Parathyroid adenoma (tissue), 2 donors: ENCODE results near the gene KCNJ12.

Source experiments
- H2AFZ ChIP-seq: fragments of 300-600 bp; sonication (generic); one replicate; pipeline ENCODE4 v1.7.0; 2017; ENCODE audit warnings: antibody characterized with exemption, mild to moderate bottlenecking
- H3K27ac ChIP-seq: fragments of 300-600 bp; sonication (generic); one replicate; pipeline ENCODE4 v1.7.0; 2017
- H3K27me3 ChIP-seq: fragments of 300-600 bp; sonication (generic); one replicate; pipeline ENCODE4 v1.7.0; 2017; ENCODE audit warnings: low read length; ENCODE audit not compliant: control insufficient read depth, insufficient read depth
- H3K36me3 ChIP-seq: fragments of 300-600 bp; sonication (generic); one replicate; pipeline ENCODE4 v1.7.0; 2017; ENCODE audit warnings: low read length; ENCODE audit not compliant: control insufficient read depth, insufficient read depth
- H3K4me1 ChIP-seq: fragments of 300-600 bp; sonication (generic); one replicate; pipeline ENCODE4 v1.7.0; 2017; ENCODE audit warnings: control low read depth
- H3K4me2 ChIP-seq: fragments of 300-600 bp; sonication (generic); one replicate; pipeline ENCODE4 v1.7.0; 2017; ENCODE audit warnings: low read length
- H3K4me3 ChIP-seq: fragments of 300-600 bp; sonication (generic); one replicate; pipeline ENCODE4 v1.7.0; 2017; ENCODE audit warnings: low read depth, low read length
- H3K79me2 ChIP-seq: fragments of 300-600 bp; sonication (generic); one replicate; pipeline ENCODE4 v1.7.0; 2017; ENCODE audit warnings: control low read depth
- H3K9ac ChIP-seq: fragments of 300-600 bp; sonication (generic); one replicate; pipeline ENCODE4 v1.7.0; 2017; ENCODE audit warnings: mild to moderate bottlenecking
- H3K9me3 ChIP-seq: fragments of 300-600 bp; sonication (generic); one replicate; pipeline ENCODE4 v1.7.0; 2017; ENCODE audit warnings: low read length; ENCODE audit not compliant: control insufficient read depth
- CTCF ChIP-seq: fragments of 300-600 bp; sonication (generic); IDR thresholded peaks from one replicate; pipeline ENCODE4 v1.7.0; 2017; ENCODE audit warnings: antibody characterized with exemption, mild to moderate bottlenecking
- donor health status: primary hyperparathyroidism.

Gene KCNJ12

GRCh38 chr17:21382560-21383495, 6.7 kb downstream of the KCNJ12 start:
- TF ChIP-seq CTCF = no peak
- no peak overlapping the region for H2AFZ ChIP-seq
- H3K4me1 ChIP-seq = peaks cover 3% of the 10 kb centered on the region
- peaks cover 6% of the 10 kb centered on the region for H3K79me2 ChIP-seq
- H3K27ac ChIP-seq = no peak overlapping the region
- H3K9me3 ChIP-seq = no peaks in the 10 kb centered on the region
- no peaks in the 10 kb centered on the region for H3K27me3 ChIP-seq
- no peaks in the 10 kb centered on the region for H3K36me3 ChIP-seq
- no peak overlapping the region for H3K4me3 ChIP-seq
- H3K4me2 ChIP-seq = no peak overlapping the region
- H3K9ac ChIP-seq = no peak overlapping the region

- no peaks in the 10 kb centered on the region for H3K36me3 ChIP-seq
- H3K4me1 ChIP-seq = no peaks in the 10 kb centered on the region
- H3K27ac ChIP-seq = no peak overlapping the region
- no peak overlapping the region for H3K4me2 ChIP-seq
- peaks cover under 1% of the 10 kb centered on the region for H3K79me2 ChIP-seq
- no peaks in the 10 kb centered on the region for H3K27me3 ChIP-seq
- TF ChIP-seq CTCF = no peak
- H3K4me3 ChIP-seq = no peak overlapping the region
- H2AFZ ChIP-seq = no peak overlapping the region
- H3K9me3 ChIP-seq = no peaks in the 10 kb centered on the region
- no peak overlapping the region for H3K9ac ChIP-seq
Measured at GRCh38 chr17:21385281-21385845, 9.2 kb downstream of the KCNJ12 start.

GRCh38 chr17:21387616-21388015, 11.5 kb downstream of the KCNJ12 start:
- Histone ChIP-seq H3K27me3 (no peaks in the 10 kb centered on the region), H3K79me2 (no peaks in the 10 kb centered on the region), H3K4me3 (no peak overlapping the region), H3K9me3 (no peaks in the 10 kb centered on the region), H3K9ac (no peak overlapping the region), H2AFZ (no peak overlapping the region), H3K4me2 (no peak overlapping the region), H3K36me3 (no peaks in the 10 kb centered on the region), H3K27ac (no peak overlapping the region), H3K4me1 (no peaks in the 10 kb centered on the region)
- no peak for TF ChIP-seq CTCF

- H2AFZ ChIP-seq = no peak overlapping the region
- no peak overlapping the region for H3K4me2 ChIP-seq
- H3K4me1 ChIP-seq = no peaks in the 10 kb centered on the region
- no peaks in the 10 kb centered on the region for H3K27me3 ChIP-seq
- no peaks in the 10 kb centered on the region for H3K79me2 ChIP-seq
- H3K9me3 ChIP-seq = no peaks in the 10 kb centered on the region
- no peak for TF ChIP-seq CTCF
- no peak overlapping the region for H3K4me3 ChIP-seq
- H3K27ac ChIP-seq = no peak overlapping the region
- H3K9ac ChIP-seq = no peak overlapping the region
- no peaks in the 10 kb centered on the region for H3K36me3 ChIP-seq
Measured at GRCh38 chr17:21388066-21388465, 11.9 kb downstream of the KCNJ12 start.
